Chondrocyte (in vitro differentiated cells): ENCODE measurements around the gene AMPD2. TPM values are rescaled to one million over a fixed set of nuclear protein-coding genes. Genes with fewer than 3 reads are reported as not detected.

ENCODE experiments used
- DNase-seq: peaks from one replicate; pipeline ENCODE4 v3.0.0; 2021; ENCODE audit warnings: mixed read lengths, low spot score
- H3K27ac Mint-ChIP-seq: one replicate; pipeline ENCODE4 v1.8.0; 2021; ENCODE audit warnings: mild to moderate bottlenecking, moderate library complexity, mixed read lengths; ENCODE audit not compliant: unreplicated experiment
- H3K27me3 Mint-ChIP-seq: 2 replicates; pipeline ENCODE4 v1.8.0; 2021; ENCODE audit warnings: low read depth, mixed read lengths
- H3K36me3 Mint-ChIP-seq: 2 replicates; pipeline ENCODE4 v1.8.0; 2021; ENCODE audit warnings: low read depth, mixed read lengths
- H3K4me1 Mint-ChIP-seq: 2 replicates; pipeline ENCODE4 v1.8.0; 2021; ENCODE audit warnings: low read depth, mild to moderate bottlenecking, mixed read lengths
- H3K4me3 Mint-ChIP-seq: one replicate; pipeline ENCODE4 v1.8.0; 2021; ENCODE audit warnings: mild to moderate bottlenecking, moderate library complexity, mixed read lengths; ENCODE audit not compliant: unreplicated experiment
- H3K9me3 Mint-ChIP-seq: 2 replicates; pipeline ENCODE4 v1.8.0; 2021; ENCODE audit warnings: low read depth, mixed read lengths
- CTCF ChIP-seq: fragments of 200-600 bp; sonication (generic); IDR thresholded peaks from 2 replicates; pipeline ENCODE4 v1.5.0; 2021; ENCODE audit warnings: antibody characterized with exemption, mild to moderate bottlenecking, moderate library complexity
- total RNA-seq: library from RNA; stranded (reverse); gene quantifications from 3 replicates; pipeline ENCODE4 v1.2.1, GENCODE V29; 2021

AMPD2 gene
- total RNA-seq, 1 donor from 2014 or later: 74.2 TPM

- Mint-ChIP-seq H3K27ac (no peak overlapping the region), H3K27me3 (no peaks in the 10 kb centered on the region), H3K36me3 (no peaks in the 10 kb centered on the region), H3K4me3 (no peak overlapping the region), H3K9me3 (no peaks in the 10 kb centered on the region), H3K4me1 (peaks cover 34% of the 10 kb centered on the region)
- TF ChIP-seq CTCF: no peak
- DNase-seq: no peak
Measured at GRCh38 chr1:109615879-109616278, 3.8 kb upstream of the AMPD2 start.

GRCh38 chr1:109616391-109616790 is 3.2 kb upstream of the AMPD2 start:
- no peak for DNase-seq
- Mint-ChIP-seq H3K4me1 (peaks cover 36% of the 10 kb centered on the region), H3K9me3 (no peaks in the 10 kb centered on the region), H3K27ac (peak overlapping the region; percentile 65), H3K4me3 (no peak overlapping the region), H3K36me3 (no peaks in the 10 kb centered on the region), H3K27me3 (no peaks in the 10 kb centered on the region)
- TF ChIP-seq CTCF: no peak

GRCh38 chr1:109617291-109617801 is 2.3 kb upstream of the AMPD2 start:
- no peak for TF ChIP-seq CTCF
- Mint-ChIP-seq H3K27me3 (no peaks in the 10 kb centered on the region), H3K36me3 (no peaks in the 10 kb centered on the region), H3K9me3 (no peaks in the 10 kb centered on the region), H3K27ac (peak overlapping the region; percentile 65), H3K4me3 (no peak overlapping the region), H3K4me1 (peaks cover 45% of the 10 kb centered on the region)
- DNase-seq: no peak

- Mint-ChIP-seq H3K27ac (peak overlapping the region; percentile 97), H3K4me1 (peaks cover 52% of the 10 kb centered on the region), H3K9me3 (no peaks in the 10 kb centered on the region), H3K27me3 (no peaks in the 10 kb centered on the region), H3K36me3 (no peaks in the 10 kb centered on the region), H3K4me3 (peak overlapping the region; percentile 99)
- TF ChIP-seq CTCF: no peak
- no peak for DNase-seq
Measured at GRCh38 chr1:109618661-109619575, 719 bp upstream of the AMPD2 start.

GRCh38 chr1:109620401-109620791 is 759 bp downstream of the AMPD2 start:
- TF ChIP-seq CTCF: no peak
- Mint-ChIP-seq H3K36me3 (no peaks in the 10 kb centered on the region), H3K9me3 (no peaks in the 10 kb centered on the region), H3K4me1 (peaks cover 55% of the 10 kb centered on the region), H3K27me3 (no peaks in the 10 kb centered on the region), H3K27ac (peak overlapping the region; percentile 97), H3K4me3 (peak overlapping the region; percentile 99)
- no peak for DNase-seq
